K562 (cell line): ENCODE data around the gene DHDH. TPM values are rescaled to one million over a fixed set of nuclear protein-coding genes. Genes with fewer than 3 reads are reported as not detected.
A peak's percentile ranks its signal among the peaks of the same experiment; 100 is the strongest.

Experiments used
- ARID1B ChIP-seq: fragments of 450-650 bp; IDR thresholded peaks from 2 replicates; pipeline ENCODE4 v1.6.1; 2016; ENCODE audit warnings: antibody characterized with exemption, mild to moderate bottlenecking, inconsistent platforms
- ATF6 ChIP-seq: sonication (generic); formaldehyde crosslinking; IDR thresholded peaks from 2 replicates; pipeline ENCODE4 v1.4.0; 2020; ENCODE audit warnings: mild to moderate bottlenecking, missing genetic modification reagents
- CAMTA2 ChIP-seq: fragments of 250-450 bp; sonication (Bioruptor Pico); conservative IDR thresholded peaks from 2 replicates; pipeline ENCODE4 v1.5.1; 2022
- CHD2 ChIP-seq: IDR thresholded peaks from 2 replicates; pipeline ENCODE4 v1.6.1; 2011; ENCODE audit warnings: low read depth, low read length
- ERF ChIP-seq: fragments of 450-650 bp; formaldehyde crosslinking; IDR thresholded peaks from 2 replicates; pipeline ENCODE4 v1.4.0; 2020; ENCODE audit warnings: mild to moderate bottlenecking, mixed read lengths
- ETV5 ChIP-seq: sonication (generic); formaldehyde crosslinking; IDR thresholded peaks from 2 replicates; pipeline ENCODE4 v1.4.0; 2020; ENCODE audit warnings: low read depth, mild to moderate bottlenecking, missing genetic modification reagents
- HMG20A ChIP-seq: fragments of 450-650 bp; formaldehyde crosslinking; conservative IDR thresholded peaks from 2 replicates; pipeline ENCODE4 v1.4.0; 2020; ENCODE audit warnings: mild to moderate bottlenecking, mixed read lengths
- KAT7 ChIP-seq: sonication (generic); formaldehyde crosslinking; IDR thresholded peaks from 2 replicates; pipeline ENCODE4 v1.8.0; 2022; ENCODE audit warnings: missing genetic modification reagents, mild to moderate bottlenecking, borderline replicate concordance
- KDM5B ChIP-seq: fragments of 200-600 bp; sonication (generic); IDR thresholded peaks from 2 replicates; pipeline ENCODE4 v1.6.1; 2012; ENCODE audit warnings: low read depth, mild to moderate bottlenecking, moderate library complexity, low read length, control low read depth, inconsistent platforms; ENCODE audit not compliant: insufficient replicate concordance
- MEF2A ChIP-seq: IDR thresholded peaks from 2 replicates; pipeline ENCODE4 v1.6.1; 2011; ENCODE audit warnings: low read depth, mild to moderate bottlenecking, low read length, moderate library complexity; ENCODE audit not compliant: control insufficient read depth
- MTF1 ChIP-seq: fragments of 250-450 bp; sonication (Bioruptor Pico); IDR thresholded peaks from 2 replicates; pipeline ENCODE4 v1.9.0; 2021; ENCODE audit warnings: moderate library complexity, mild to moderate bottlenecking, inconsistent platforms, borderline replicate concordance
- NEUROD1 ChIP-seq: fragments of 150-350 bp; IDR thresholded peaks from 2 replicates; pipeline ENCODE4 v1.6.1; 2014; ENCODE audit warnings: borderline replicate concordance, low read length, low read depth; ENCODE audit not compliant: partially characterized antibody
- NFATC3 ChIP-seq: fragments of 450-650 bp; IDR thresholded peaks from 2 replicates; pipeline ENCODE4 v1.6.1; 2017; ENCODE audit warnings: mild to moderate bottlenecking
- NFIX ChIP-seq: fragments of 250-450 bp; sonication (Bioruptor Pico); IDR thresholded peaks from 2 replicates; pipeline ENCODE4 v1.4.0; 2020; ENCODE audit warnings: low read depth, mild to moderate bottlenecking, moderate library complexity
- NKRF ChIP-seq: fragments of 450-650 bp; IDR thresholded peaks from 2 replicates; pipeline ENCODE4 v1.6.1; 2016; ENCODE audit warnings: borderline replicate concordance
- OTX1 ChIP-seq: fragments of 450-650 bp; formaldehyde crosslinking; IDR thresholded peaks from 2 replicates; pipeline ENCODE4 v1.4.0; 2022; ENCODE audit warnings: mild to moderate bottlenecking
- POLR2AphosphoS5 ChIP-seq: IDR thresholded peaks from 2 replicates; pipeline ENCODE4 v1.6.1; 2011; ENCODE audit warnings: mild to moderate bottlenecking, low read depth, low read length, moderate library complexity; ENCODE audit not compliant: control insufficient read depth, insufficient read depth
- POU5F1 ChIP-seq: fragments of 150-350 bp; IDR thresholded peaks from 2 replicates; pipeline ENCODE4 v1.6.1; 2014; ENCODE audit warnings: borderline replicate concordance, low read length, low read depth, mild to moderate bottlenecking; ENCODE audit not compliant: partially characterized antibody
- PTTG1 ChIP-seq: fragments of 450-650 bp; IDR thresholded peaks from 2 replicates; pipeline ENCODE4 v1.6.1; 2016; ENCODE audit warnings: low read depth, mild to moderate bottlenecking, missing genetic modification characterization, missing compliant biosample characterization
- SNIP1 ChIP-seq: fragments of 450-650 bp; IDR thresholded peaks from 2 replicates; pipeline ENCODE4 v1.7.1; 2017; ENCODE audit warnings: low read depth, mild to moderate bottlenecking
- TAF9B ChIP-seq: fragments of 450-650 bp; IDR thresholded peaks from 2 replicates; pipeline ENCODE4 v1.6.1; 2018; ENCODE audit warnings: mild to moderate bottlenecking; ENCODE audit not compliant: partially characterized antibody
- TOE1 ChIP-seq, 2 experiments: fragments of 450-650 bp in 1 of 2; sonication (generic) in 1 of 2; formaldehyde crosslinking in 1 of 2; IDR thresholded peaks; 2 replicates each; pipeline versions ENCODE4 v1.7.1 to v1.8.0; 2016 to 2022; ENCODE audit warnings: borderline replicate concordance in 2 of 2, mild to moderate bottlenecking in 2 of 2, antibody characterized with exemption in 1 of 2, inconsistent platforms in 1 of 2, low read depth in 1 of 2, missing genetic modification reagents in 1 of 2, moderate library complexity in 1 of 2
- ZBED1 ChIP-seq: IDR thresholded peaks from 2 replicates; pipeline ENCODE4 v1.6.1; 2014
- ZC3H4 ChIP-seq: sonication (generic); formaldehyde crosslinking; IDR thresholded peaks from 2 replicates; pipeline ENCODE4 v1.9.0; 2021; ENCODE audit warnings: missing genetic modification reagents, borderline replicate concordance
- polyA plus RNA-seq, 8 experiments: library from polyadenylated mRNA; depleted of rRNA in 4 of 8; stranded (reverse) in 5 of 8; unstranded in 3 of 8; fragments of >200 nt; fragmentation: Nextera tagmentation in 2 of 8; fragmentation: Illumina TruSeq in 1 of 8; extraction: Ambion mirVana in 2 of 8; extraction: Trizol in 1 of 8; gene quantifications; 2 replicates each; pipeline versions ENCODE4 v1.2.1 to v1.2.3, GENCODE V29; 2011 to 2014; ENCODE audit warnings: inconsistent platforms in 1 of 8, missing spikeins in 1 of 8
- total RNA-seq, 7 experiments: library from RNA; depleted of rRNA in 6 of 7; stranded (reverse); fragments of >200 nt in 6 of 7; fragmentation: Illumina TruSeq in 2 of 7; extraction: Trizol in 2 of 7; gene quantifications; 2 replicates each; pipeline versions ENCODE4 v1.2.1 to v1.2.3, GENCODE V29; 2011 to 2021; ENCODE audit warnings: low replicate concordance in 1 of 7

DHDH gene
- total and polyA plus RNA-seq, 9 of the 15 experiments (the other 6 are each of a cell fraction or from before 2014, with no cell fraction given), result 0.37 to 1.9 (median 0.87) TPM

DNA sequence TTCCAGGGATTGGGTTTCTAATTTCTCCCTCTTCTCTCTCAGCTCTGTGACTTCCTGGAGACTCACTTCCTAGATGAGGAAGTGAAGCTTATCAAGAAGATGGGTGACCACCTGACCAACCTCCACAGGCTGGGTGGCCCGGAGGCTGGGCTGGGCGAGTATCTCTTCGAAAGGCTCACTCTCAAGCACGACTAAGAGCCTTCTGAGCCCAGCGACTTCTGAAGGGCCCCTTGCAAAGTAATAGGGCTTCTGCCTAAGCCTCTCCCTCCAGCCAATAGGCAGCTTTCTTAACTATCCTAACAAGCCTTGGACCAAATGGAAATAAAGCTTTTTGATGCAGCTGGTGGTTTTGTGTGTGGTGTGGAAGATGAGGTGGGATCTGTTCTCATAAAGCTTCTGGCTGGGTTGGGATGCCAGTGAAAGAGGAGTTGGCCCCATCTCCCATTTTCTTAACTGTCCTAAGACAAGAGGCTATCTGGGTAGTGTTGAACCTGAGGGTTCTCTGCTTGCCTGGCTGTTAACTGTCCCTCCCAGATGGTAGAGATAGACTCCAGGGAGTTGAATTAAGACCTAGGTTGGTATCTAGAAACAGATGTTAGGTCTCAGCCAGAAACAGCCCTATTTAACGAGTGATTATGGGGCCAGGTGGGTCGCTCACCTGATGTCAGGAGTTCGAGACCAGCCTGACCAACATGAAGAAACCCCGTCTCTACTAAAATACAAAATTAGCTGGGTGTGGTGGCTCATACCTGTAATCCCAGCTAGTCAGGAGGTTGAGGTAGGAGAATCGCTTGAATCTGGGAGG, 33.2 kb downstream of the DHDH start (continued):
- TF ChIP-seq NKRF, result peak; percentile 12; the same call in 1 of the 2 replicates
- TF ChIP-seq NEUROD1, result no peak
- TF ChIP-seq TOE1 (IDR thresholded peaks at IDR 0.05; ENCODE audit: borderline replicate concordance), result no peak
- peak; percentile 82 for TF ChIP-seq TOE1 (CRISPR knock-in tag; IDR thresholded peaks at IDR 0.05; ENCODE audit: borderline replicate concordance, low read depth)
- TF ChIP-seq KAT7 (CRISPR knock-in tag), result peak; percentile 25; the same call in 1 of the 2 replicates
- TF ChIP-seq NFATC3, result peak; percentile 25; the same call in 1 of the 2 replicates
- TF ChIP-seq ATF6 (CRISPR knock-in tag), result 0 out of 2 replicates have a peak, but pooled peaks have one; percentile 44
- TF ChIP-seq MTF1 (CRISPR knock-in tag), result no peak
- 0 out of 2 replicates have a peak, but pooled peaks have one; percentile 26 for TF ChIP-seq ARID1B
- peak; percentile 7; the same call in 1 of the 2 replicates for TF ChIP-seq ERF (CRISPR knock-in tag)
- no peak for TF ChIP-seq ETV5
- peak; percentile 8; the same call in 1 of the 2 replicates for TF ChIP-seq ZBED1
- TF ChIP-seq MEF2A, result 0 out of 2 replicates have a peak, but pooled peaks have one; percentile 2
- peak; percentile 76; the same call in 1 of the 2 replicates for TF ChIP-seq CAMTA2 (CRISPR knock-in tag)
- TF ChIP-seq CHD2, result peak; percentile 48; the same call in 1 of the 2 replicates
- TF ChIP-seq OTX1 (CRISPR knock-in tag), result no peak
- TF ChIP-seq SNIP1, result no peak
- TF ChIP-seq NFIX (CRISPR knock-in tag), result no peak
- no peak for TF ChIP-seq PTTG1
- TF ChIP-seq POLR2AphosphoS5, result peak; percentile 62
- peak; percentile 48 for TF ChIP-seq ZC3H4
- no peak for TF ChIP-seq POU5F1
- no peak for TF ChIP-seq HMG20A (CRISPR knock-in tag)
- TF ChIP-seq KDM5B, result peak; percentile 24
- peak; percentile 24 for TF ChIP-seq TAF9B
